ENCODE data around the gene FAM83C.

FAM83C gene

DNA sequence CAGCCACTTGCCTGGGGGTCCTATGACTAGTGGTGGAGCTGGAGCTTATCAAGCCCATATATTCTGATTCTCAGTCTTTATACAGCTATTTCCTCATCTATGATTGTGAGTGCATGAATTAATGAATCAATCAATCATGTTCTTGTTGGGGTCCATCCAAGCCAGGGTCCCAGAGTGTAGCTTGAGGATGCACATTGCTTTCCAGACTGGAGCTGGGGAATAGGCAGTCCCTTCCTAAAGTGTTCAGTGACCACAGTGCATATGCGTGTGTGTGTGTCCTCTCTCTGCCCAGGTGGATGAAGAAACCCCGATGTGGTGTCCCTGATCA, 40.6 kb downstream of the FAM83C start:
- CTCF ChIA-PET = no interaction called here
- POLR2A ChIA-PET = no interaction called here
- no peak for TF ChIP-seq NFRKB (IDR thresholded peaks at IDR 0.05)
- TF ChIP-seq, protein P1, sequence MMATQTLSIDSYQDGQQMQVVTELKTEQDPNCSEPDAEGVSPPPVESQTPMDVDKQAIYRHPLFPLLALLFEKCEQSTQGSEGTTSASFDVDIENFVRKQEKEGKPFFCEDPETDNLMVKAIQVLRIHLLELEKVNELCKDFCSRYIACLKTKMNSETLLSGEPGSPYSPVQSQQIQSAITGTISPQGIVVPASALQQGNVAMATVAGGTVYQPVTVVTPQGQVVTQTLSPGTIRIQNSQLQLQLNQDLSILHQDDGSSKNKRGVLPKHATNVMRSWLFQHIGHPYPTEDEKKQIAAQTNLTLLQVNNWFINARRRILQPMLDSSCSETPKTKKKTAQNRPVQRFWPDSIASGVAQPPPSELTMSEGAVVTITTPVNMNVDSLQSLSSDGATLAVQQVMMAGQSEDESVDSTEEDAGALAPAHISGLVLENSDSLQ (IDR thresholded peaks at IDR 0.05) = no peak
- no peak for TF ChIP-seq ZNF384 (IDR thresholded peaks at IDR 0.05)
- no peak for TF ChIP-seq FOXA1 (IDR thresholded peaks at IDR 0.05)
- no peak for TF ChIP-seq SP1 (IDR thresholded peaks at IDR 0.05)
- TF ChIP-seq ARNT (IDR thresholded peaks at IDR 0.05) = no peak
- no peak for TF ChIP-seq TARDBP (IDR thresholded peaks at IDR 0.05)
- no peak for TF ChIP-seq BHLHE40 (IDR thresholded peaks at IDR 0.05; ENCODE audit: borderline replicate concordance)
- no peak for TF ChIP-seq CTBP1 (IDR thresholded peaks at IDR 0.05; ENCODE audit: borderline replicate concordance)
- no peak for TF ChIP-seq L3MBTL2 (conservative IDR thresholded peaks at IDR 0.05)
- no peak for TF ChIP-seq HDGF (IDR thresholded peaks at IDR 0.05; ENCODE audit: borderline replicate concordance)
- TF ChIP-seq SUZ12 (IDR thresholded peaks at IDR 0.05) = no peak
- TF ChIP-seq LEF1 (IDR thresholded peaks at IDR 0.05; ENCODE audit: borderline replicate concordance) = no peak
- no peak for TF ChIP-seq ELF4 (IDR thresholded peaks at IDR 0.05)
- TF ChIP-seq FOXK2 (IDR thresholded peaks at IDR 0.05) = no peak
- no peak for TF ChIP-seq FOXM1 (IDR thresholded peaks at IDR 0.05; ENCODE audit: borderline replicate concordance)
- no peak for DNase-seq (ENCODE audit: extremely low spot score)

DNA sequence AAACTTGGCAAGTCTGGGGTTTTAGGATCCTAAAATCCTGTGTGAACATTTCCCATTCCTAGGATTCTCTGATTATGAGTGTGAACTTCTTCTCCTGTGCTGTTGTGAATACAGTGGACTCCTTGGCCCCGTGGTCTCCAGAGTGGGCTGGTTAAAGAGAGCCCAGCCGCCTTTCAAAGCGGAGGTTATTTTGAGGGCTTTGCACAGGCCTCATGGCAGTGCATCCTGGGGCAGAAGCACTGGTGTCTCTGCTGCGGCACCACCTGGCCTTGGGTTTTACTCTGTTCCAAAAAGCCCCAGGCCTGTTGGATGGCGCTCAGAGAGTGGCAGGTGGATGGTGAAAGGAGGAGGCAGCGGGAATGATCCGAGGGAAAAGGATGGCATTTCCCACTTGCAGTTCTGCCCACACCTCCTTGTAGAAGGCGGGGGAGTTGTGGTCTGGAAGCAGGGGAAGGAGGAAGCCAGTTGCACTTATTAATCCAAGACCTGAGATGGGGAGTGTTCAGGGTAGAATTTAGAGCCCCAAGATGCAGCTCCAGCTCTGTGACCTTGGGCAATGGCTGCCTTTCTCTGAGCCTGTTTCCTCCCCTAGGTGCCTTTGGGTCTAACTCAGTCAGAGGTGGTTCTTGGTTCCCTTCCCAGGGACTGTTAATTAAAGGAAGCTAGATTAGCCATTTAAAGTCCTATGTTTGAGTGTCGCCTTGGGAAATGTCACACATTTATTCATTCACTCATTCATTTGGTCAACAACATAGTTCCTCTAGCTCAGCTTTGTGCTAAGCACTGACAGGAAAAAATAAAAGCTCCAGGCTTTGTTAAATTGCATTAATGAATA, 43.4 kb downstream of the FAM83C start:
- CTCF ChIA-PET = no interaction called here

DNA sequence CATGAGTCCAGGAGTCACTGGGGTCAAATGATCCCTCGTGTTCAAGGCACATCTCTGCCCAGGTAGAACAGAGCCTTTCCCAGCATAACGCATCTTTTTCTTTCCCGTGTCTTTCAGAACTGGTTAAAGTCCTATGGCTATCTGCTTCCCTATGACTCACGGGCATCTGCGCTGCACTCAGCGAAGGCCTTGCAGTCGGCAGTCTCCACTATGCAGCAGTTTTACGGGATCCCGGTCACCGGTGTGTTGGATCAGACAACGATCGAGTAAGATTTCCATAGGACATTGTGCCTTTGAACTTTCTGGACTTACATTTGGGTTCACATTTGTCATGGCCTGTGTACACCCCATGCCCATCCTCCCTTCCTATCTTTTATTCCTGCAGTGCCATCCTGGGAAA, 45.5 kb downstream of the FAM83C start:
- POLR2A ChIA-PET = no interaction called here
- TF ChIP-seq BHLHE40 (IDR thresholded peaks at IDR 0.05; ENCODE audit: borderline replicate concordance) (no peak), FOXA1 (IDR thresholded peaks at IDR 0.05) (no peak), FOXM1 (IDR thresholded peaks at IDR 0.05; ENCODE audit: borderline replicate concordance) (no peak), SP1 (IDR thresholded peaks at IDR 0.05) (no peak), HDGF (IDR thresholded peaks at IDR 0.05; ENCODE audit: borderline replicate concordance) (no peak), L3MBTL2 (conservative IDR thresholded peaks at IDR 0.05) (no peak)
- TF ChIP-seq, protein P1 (IDR thresholded peaks at IDR 0.05) = no peak
- DNase-seq (ENCODE audit: extremely low spot score) = no peak
- CTCF ChIA-PET = no interaction called here

More for the DNA sequence above, 43.4 kb downstream of the FAM83C start:
- DNase-seq (ENCODE audit: extremely low spot score) = no peak
- POLR2A ChIA-PET = no interaction called here
- TF ChIP-seq ZNF384 (IDR thresholded peaks at IDR 0.05) (no peak), TARDBP (IDR thresholded peaks at IDR 0.05) (no peak), ELF4 (IDR thresholded peaks at IDR 0.05) (no peak), SUZ12 (IDR thresholded peaks at IDR 0.05) (no peak), CTBP1 (IDR thresholded peaks at IDR 0.05; ENCODE audit: borderline replicate concordance) (no peak), FOXK2 (IDR thresholded peaks at IDR 0.05) (no peak), SP1 (IDR thresholded peaks at IDR 0.05) (no peak), HDGF (IDR thresholded peaks at IDR 0.05; ENCODE audit: borderline replicate concordance) (no peak), FOXA1 (IDR thresholded peaks at IDR 0.05) (no peak), ARNT (IDR thresholded peaks at IDR 0.05) (no peak)

DNA sequence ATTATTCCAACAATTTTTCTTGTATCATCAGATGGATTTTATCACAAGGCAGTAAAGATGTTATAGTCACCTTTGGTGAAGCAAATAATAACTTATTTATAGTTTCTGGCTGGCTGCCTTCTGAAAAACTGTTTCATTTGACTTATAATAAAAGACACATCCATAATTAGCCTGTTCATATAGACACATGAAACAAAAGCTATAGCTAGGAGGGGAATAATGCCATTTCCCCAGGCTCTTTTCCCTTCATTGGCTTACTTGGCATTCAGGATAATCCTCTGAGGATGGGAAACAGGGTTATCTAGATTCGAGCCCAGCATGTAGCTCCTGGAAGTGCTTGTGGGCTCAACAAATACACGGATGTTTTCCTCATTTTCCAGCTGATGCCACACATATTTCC, 48.2 kb downstream of the FAM83C start:
- ChIA-PET CTCF (no interaction called here), POLR2A (no interaction called here)
- no peak for TF ChIP-seq ZNF384 (IDR thresholded peaks at IDR 0.05)
- TF ChIP-seq NFRKB (IDR thresholded peaks at IDR 0.05) = no peak
- TF ChIP-seq CTBP1 (IDR thresholded peaks at IDR 0.05; ENCODE audit: borderline replicate concordance) = no peak
- no peak for TF ChIP-seq HDGF (IDR thresholded peaks at IDR 0.05; ENCODE audit: borderline replicate concordance)
- TF ChIP-seq SP1 (IDR thresholded peaks at IDR 0.05) = no peak
- TF ChIP-seq, protein P1 (IDR thresholded peaks at IDR 0.05) = no peak
- TF ChIP-seq BHLHE40 (IDR thresholded peaks at IDR 0.05; ENCODE audit: borderline replicate concordance) = no peak
- TF ChIP-seq SUZ12 (IDR thresholded peaks at IDR 0.05) = no peak
- no peak for TF ChIP-seq ARNT (IDR thresholded peaks at IDR 0.05)
- TF ChIP-seq ELF4 (IDR thresholded peaks at IDR 0.05) = no peak
- TF ChIP-seq FOXM1 (IDR thresholded peaks at IDR 0.05; ENCODE audit: borderline replicate concordance) = no peak
- no peak for TF ChIP-seq FOXK2 (IDR thresholded peaks at IDR 0.05)
- TF ChIP-seq TARDBP (IDR thresholded peaks at IDR 0.05) = no peak
- TF ChIP-seq LEF1 (IDR thresholded peaks at IDR 0.05; ENCODE audit: borderline replicate concordance) = no peak
- no peak for TF ChIP-seq FOXA1 (IDR thresholded peaks at IDR 0.05)
- TF ChIP-seq L3MBTL2 (conservative IDR thresholded peaks at IDR 0.05) = no peak
- DNase-seq (ENCODE audit: extremely low spot score) = no peak

DNA sequence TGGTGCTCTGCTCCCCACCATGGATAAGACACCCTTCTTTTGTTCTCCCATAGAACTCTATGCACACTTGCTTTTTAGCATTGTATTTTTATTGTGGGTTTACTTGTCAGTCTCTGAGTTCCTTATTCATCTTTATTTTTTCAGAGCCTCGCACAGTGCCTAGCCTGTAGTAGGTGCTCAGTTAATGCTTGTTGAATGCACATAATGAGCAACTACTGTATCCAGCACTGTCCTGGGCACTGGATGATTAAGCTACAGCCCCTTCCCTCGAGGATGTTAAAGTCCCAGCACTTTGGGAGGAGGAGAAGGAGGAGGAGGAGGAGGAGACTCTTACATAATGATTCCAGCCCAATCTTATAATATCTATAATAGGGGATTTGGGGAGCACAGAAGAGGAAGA, 48.9 kb downstream of the FAM83C start:
- no peak for TF ChIP-seq ZNF384 (IDR thresholded peaks at IDR 0.05)
- TF ChIP-seq HDGF (IDR thresholded peaks at IDR 0.05; ENCODE audit: borderline replicate concordance) = no peak
- TF ChIP-seq TARDBP (IDR thresholded peaks at IDR 0.05) = no peak
- TF ChIP-seq NFRKB (IDR thresholded peaks at IDR 0.05) = no peak
- TF ChIP-seq L3MBTL2 (conservative IDR thresholded peaks at IDR 0.05) = no peak
- no peak for TF ChIP-seq BHLHE40 (IDR thresholded peaks at IDR 0.05; ENCODE audit: borderline replicate concordance)
- TF ChIP-seq ARNT (IDR thresholded peaks at IDR 0.05) = no peak
- no peak for TF ChIP-seq SP1 (IDR thresholded peaks at IDR 0.05)
- TF ChIP-seq, protein P1 (IDR thresholded peaks at IDR 0.05) = no peak
- no peak for TF ChIP-seq FOXK2 (IDR thresholded peaks at IDR 0.05)
- no peak for TF ChIP-seq CTBP1 (IDR thresholded peaks at IDR 0.05; ENCODE audit: borderline replicate concordance)
- TF ChIP-seq LEF1 (IDR thresholded peaks at IDR 0.05; ENCODE audit: borderline replicate concordance) = no peak
- no peak for TF ChIP-seq FOXA1 (IDR thresholded peaks at IDR 0.05)
- TF ChIP-seq FOXM1 (IDR thresholded peaks at IDR 0.05; ENCODE audit: borderline replicate concordance) = no peak
- no peak for TF ChIP-seq ELF4 (IDR thresholded peaks at IDR 0.05)
- TF ChIP-seq SUZ12 (IDR thresholded peaks at IDR 0.05) = no peak
- CTCF ChIA-PET = no interaction called here
- POLR2A ChIA-PET = no interaction called here
- no peak for DNase-seq (ENCODE audit: extremely low spot score)

Data from HEK293T (cell line).